ENCODE data around the gene TOMM34.

The TOMM34 gene

DNA sequence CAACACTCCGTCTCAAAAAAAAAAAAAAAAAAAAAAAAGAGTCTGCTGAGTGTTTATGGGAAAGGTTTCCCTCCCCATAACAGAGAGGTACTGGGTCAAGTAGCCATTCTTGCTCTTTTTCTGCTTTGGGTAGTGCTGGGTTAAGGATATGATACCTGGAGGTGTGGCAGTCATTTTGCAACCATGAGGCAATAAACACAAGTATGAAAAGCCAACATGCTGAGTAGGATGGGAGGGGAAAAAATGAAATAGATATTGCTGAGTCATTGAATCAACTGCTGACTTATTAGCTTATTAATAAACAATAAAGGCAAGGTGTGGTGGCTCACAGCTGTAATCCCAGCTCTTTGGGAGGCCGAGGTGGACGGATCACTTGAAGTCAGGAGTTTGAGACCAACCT lies 2.3 kb upstream of the TOMM34 start:
- DNase-seq (ENCODE audit: low read depth in 2 of 2): no peak

DNA sequence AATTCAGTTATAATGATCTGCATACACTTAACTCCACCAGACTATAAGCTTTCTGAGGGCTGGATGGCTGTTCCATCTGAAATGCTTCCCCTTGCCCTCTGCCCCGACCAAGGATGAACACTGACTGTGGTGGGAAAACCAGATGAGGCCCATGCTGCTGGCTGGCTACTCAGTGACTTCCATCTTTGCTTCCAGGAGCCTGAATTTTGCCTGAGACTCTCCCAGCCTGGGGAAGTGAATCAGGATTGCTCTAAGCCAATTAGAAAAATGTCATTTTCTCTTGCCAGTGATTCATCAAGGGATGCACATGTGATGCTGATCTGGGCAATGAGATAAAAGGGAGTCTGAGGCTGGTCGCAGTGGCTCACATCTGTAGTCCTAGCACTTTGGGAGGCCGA lies 1.7 kb upstream of the TOMM34 start:
- DNase-seq (ENCODE audit: low read depth in 2 of 2): no peak

- DNase-seq (ENCODE audit: low read depth in 2 of 2): no peak
Observed at GRCh38 chr20:44961011-44961869, 1.0 kb upstream of the TOMM34 start.

DNA sequence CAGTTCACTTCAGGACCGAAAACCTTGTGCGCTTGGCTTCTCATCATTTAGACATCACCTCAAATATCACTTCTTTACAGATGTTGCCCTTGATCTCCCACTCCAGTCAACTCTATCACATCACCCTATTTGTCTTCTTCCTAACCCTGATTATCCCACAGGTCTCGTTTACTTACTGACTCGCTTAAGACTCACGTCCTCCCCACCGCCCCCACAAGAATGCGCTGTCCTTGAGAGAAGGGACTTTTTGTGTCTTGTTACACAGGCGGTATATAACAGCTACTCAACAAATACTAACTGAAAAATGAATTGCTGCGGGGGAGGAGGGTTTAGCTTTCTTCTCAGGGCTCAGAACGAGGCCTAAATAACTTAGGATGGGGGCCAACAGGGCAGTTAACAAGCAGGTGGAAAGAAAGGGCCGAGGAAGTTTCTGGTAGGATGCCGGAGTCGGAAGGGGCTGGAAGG lies 527 bp downstream of the TOMM34 start:
- peak; percentile 40 to 59 for DNase-seq (ENCODE audit: low read depth in 2 of 2)

DNA sequence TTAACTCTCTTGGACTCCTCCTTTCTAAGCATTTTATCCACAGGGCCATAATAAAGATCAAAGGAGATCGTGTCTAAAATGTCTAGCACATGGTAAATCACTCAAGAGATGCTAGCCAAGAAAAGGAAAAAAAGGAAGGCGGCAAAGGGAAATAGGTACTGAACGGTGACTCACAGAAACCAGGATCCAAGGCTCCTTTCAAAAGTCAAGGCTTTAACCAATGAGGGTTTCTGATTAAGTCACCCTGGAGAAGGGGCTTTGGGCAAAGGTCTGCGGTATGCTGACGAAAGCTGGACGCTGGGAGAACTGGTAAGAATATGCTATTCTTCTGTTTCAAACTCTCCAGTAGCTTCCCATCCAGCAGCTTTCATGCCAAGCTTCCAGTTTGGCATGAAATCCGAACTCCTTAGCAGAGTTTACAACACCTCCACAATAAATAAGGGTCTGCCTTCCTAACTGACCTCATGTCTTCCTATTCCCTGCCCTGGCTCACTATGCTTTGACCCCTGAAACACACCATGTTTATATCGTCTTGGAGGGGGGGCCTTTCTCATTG lies 1.0 kb downstream of the TOMM34 start:
- DNase-seq (ENCODE audit: low read depth in 2 of 2): no peak

- DNase-seq (ENCODE audit: low read depth in 2 of 2): no peak
Observed at GRCh38 chr20:44958276-44958675, 1.9 kb downstream of the TOMM34 start.

DNA sequence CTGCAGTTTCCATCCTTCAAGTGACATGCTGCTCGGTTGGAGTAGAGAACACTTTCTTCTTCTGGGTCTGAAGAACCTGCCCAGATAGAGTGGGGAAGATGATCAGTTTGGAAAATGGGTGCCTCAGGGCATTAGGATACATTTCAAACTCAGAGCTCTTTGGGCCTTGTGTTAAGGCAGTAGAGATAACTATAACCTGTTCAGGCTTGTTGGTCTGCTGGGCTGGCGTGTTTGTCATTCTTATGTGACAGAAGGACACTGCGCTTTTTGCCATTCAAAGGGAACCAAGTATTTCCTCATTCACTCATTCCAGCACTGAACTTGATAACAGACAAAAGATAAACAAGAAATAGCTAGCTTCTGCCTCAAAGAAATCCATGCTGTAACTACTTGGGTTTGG lies 3.8 kb downstream of the TOMM34 start:
- DNase-seq (ENCODE audit: low read depth in 2 of 2): no peak

DNA sequence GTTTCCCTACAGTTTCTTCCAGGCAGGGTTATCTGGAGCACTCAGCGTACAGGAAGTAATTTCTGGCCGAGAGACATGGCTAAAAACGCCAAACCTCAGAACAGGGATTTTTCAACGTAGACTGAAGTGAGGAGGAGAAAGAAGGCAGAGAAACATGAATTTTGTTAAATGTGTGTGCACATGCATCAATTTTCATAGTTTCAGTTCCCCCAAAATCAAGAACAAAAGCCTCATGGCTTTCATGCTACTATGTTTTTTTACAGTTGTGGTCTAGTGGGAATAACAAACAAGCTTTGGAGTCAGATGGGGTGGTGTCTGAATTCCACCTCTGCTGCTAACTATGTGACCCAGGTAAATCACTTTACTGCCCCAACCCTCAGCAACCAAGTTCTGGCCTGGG lies 4.9 kb downstream of the TOMM34 start:
- no peak for DNase-seq (ENCODE audit: low read depth in 2 of 2)

- DNase-seq (ENCODE audit: low read depth in 2 of 2): no peak
Observed at GRCh38 chr20:44954211-44954610, 6.0 kb downstream of the TOMM34 start.

GRCh38 chr20:44952731-44953130 lies 7.5 kb downstream of the TOMM34 start:
- DNase-seq (ENCODE audit: low read depth in 2 of 2): no peak

DNA sequence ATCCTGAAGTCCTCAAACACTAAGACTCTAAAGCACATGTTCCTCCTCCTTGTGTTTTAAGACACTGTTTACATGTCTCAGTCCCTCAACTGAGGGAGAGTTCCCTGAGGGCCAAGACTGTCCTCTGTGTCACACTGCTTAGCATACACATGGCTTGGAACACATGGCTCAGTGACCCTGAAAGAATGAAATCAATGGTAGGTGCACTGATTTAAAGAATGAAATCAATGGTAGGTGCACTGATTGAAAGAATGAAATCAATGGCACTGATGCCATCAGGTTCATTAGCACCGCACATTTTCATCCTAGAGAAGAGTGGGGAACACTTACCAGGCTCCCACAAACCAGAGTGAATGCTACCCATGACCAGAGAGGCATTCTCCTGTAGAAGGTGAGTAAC lies 9.8 kb downstream of the TOMM34 start:
- DNase-seq (ENCODE audit: low read depth in 2 of 2): no peak

GRCh38 chr20:44948513-44948912 lies 11.7 kb downstream of the TOMM34 start:
- DNase-seq (ENCODE audit: low read depth in 2 of 2): no peak

GRCh38 chr20:44948107-44948506 lies 12.1 kb downstream of the TOMM34 start:
- DNase-seq (ENCODE audit: low read depth in 2 of 2): no peak

DNA sequence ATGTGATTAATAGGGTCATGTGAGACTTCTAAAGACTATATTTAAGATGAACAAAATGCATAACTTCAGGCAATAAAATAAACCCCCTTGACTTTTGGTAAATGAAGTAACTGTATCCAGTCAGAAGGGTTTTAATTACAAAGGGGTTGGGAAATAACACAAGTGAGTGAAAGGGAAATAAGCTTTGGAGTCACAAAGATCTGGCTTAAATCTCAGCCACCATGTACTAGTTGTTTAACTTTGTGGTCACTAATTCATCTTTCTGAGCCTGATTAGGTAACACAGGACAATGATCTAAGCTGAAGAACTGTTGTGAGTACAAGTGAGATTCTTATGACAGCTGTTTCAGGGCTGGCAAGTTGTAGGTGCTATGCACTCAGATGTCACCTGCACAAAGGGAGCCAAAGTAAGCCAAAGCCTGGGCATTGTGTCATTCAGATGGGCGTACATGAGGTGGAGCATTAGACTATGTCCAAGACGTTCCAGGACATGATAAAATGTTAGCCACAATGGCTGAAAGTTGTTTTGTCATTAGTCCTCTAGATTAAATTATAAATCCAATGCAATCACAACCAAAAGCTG lies 13.8 kb downstream of the TOMM34 start:
- DNase-seq (ENCODE audit: low read depth in 2 of 2): no peak

DNA sequence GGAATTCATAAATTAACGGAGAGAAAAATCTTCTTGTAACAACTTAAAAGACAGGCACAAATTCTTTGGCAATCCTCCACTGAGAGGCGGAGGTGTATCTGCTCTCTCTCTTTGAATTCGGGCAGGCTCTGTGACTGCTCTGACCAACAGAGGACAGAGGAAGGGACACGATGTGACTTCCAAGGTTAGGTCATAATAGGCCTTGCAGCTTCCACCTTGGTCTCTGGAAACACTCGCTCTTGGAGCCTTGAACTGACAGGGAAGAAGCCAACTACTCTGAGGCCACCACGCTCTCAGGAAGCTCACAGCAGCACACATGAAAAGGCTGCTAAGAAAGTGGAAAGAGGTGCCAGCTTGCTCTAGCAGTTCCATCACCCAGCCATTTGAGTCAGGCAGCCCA lies 14.9 kb downstream of the TOMM34 start:
- DNase-seq (ENCODE audit: low read depth in 2 of 2): no peak

GRCh38 chr20:44943828-44944227 lies 16.4 kb downstream of the TOMM34 start:
- no peak for DNase-seq (ENCODE audit: low read depth in 2 of 2)

- DNase-seq (ENCODE audit: low read depth in 2 of 2): no peak
Observed at GRCh38 chr20:44942264-44942973, 17.8 kb downstream of the TOMM34 start.

- DNase-seq (ENCODE audit: low read depth in 2 of 2): no peak
Observed at GRCh38 chr20:44941120-44941691, 19.0 kb downstream of the TOMM34 start.

GRCh38 chr20:44938637-44939036 lies 21.6 kb downstream of the TOMM34 start:
- no peak for DNase-seq (ENCODE audit: low read depth in 2 of 2)

GRCh38 chr20:44936510-44936909 lies 23.7 kb downstream of the TOMM34 start:
- DNase-seq (ENCODE audit: low read depth in 2 of 2): no peak

- DNase-seq (ENCODE audit: low read depth in 2 of 2): no peak
Observed at GRCh38 chr20:44932916-44933315, 27.3 kb downstream of the TOMM34 start.

DNA sequence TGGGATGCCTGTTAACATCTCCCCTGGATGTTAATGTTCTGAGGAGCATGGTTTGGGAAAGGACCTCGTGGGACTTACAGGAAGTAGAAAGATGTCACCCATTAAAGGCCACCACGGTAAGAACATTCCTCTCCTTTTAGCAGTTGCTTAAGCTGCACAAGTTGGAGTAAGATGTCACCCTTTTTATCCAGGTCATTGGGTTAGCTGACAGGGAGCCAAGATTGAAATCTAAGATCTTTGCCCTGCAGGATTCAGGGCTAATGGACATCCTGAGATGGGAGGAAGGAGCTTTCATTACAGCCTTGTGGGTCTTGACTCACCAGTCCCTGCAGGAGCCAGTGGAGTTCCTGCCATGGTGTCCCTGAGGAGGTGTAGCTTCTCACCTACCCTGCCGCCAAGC lies 28.3 kb downstream of the TOMM34 start:
- DNase-seq (ENCODE audit: low read depth in 2 of 2): no peak

Measured in stimulated activated CD8-positive, alpha-beta memory T cell treated with anti-CD3 and anti-CD28 coated beads, Interleukin-2, amount 100 ng/mL, for 48 hours (primary cell).